ENCODE data around the gene DPP3. TPM values are rescaled to one million over a fixed set of nuclear protein-coding genes. Genes with fewer than 3 reads are reported as not detected.
"Not testable (repeated sequence)": the region's sequence is repeated elsewhere in the genome, so short reads cannot be mapped to it uniquely, and the experiment has no call there.

Gene DPP3
- total RNA-seq, 1 donor from 2014 or later: 74.5 TPM

DNA sequence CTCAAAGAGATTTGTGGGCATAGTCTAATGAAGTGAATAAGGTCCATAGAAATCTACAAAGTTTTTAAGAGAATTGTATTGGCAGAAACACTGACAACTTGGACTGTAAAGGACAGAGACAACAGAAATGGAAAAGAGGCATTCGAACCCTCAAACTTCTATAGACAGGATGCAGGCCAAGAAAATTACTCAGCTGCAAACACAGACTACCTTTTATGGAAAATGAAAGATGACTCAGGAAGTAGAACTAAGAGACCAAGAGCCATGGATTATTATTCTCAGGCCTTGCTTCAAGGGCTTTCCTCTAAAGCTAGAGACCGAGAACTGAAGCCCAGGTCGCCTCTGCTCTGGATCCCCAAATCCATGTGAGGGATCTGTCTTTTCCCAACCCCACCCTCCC lies 17.3 kb upstream of the DPP3 start:
- DNase-seq (ENCODE audit: extremely low read depth, low read depth, low spot score): no peak

DNA sequence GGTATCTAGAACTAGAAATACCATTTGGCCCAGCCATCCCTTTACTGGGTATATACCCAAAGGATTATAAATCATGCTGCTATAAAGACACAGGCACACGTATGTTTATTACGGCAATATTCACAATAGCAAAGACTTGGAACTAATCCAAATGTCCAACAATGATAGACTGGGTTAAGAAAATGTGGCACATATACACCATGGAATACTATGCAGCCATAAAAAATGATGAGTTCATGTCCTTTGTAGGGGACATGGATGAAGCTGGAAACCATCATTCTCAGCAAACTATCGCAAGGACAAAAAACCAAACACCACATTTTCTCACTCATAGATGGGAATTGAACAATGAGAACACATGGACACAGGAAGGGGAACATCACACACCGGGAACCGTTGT lies 16.1 kb upstream of the DPP3 start:
- DNase-seq (ENCODE audit: extremely low read depth, low read depth, low spot score): not testable (repeated sequence)

DNA sequence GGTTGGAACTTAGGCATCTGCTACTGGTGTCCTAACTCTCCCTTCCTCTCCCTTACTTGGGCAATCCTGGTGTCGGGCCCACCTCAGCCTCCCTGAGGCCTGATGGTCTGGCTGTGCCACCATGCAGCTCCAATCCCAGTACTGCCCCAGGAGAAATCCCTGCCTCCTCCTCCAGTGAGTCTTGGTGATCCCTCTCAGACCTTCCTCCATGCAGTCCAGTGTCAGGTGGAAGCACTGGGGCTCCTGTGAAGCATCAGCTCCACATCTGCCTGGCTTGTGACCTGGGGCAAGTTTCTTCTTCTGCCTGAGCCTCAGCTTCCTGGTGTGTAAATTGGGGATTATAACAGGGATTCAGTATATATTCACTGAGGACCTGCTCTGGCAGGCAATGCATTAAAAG lies 15.3 kb upstream of the DPP3 start:
- DNase-seq (ENCODE audit: extremely low read depth, low read depth, low spot score): no peak

DNA sequence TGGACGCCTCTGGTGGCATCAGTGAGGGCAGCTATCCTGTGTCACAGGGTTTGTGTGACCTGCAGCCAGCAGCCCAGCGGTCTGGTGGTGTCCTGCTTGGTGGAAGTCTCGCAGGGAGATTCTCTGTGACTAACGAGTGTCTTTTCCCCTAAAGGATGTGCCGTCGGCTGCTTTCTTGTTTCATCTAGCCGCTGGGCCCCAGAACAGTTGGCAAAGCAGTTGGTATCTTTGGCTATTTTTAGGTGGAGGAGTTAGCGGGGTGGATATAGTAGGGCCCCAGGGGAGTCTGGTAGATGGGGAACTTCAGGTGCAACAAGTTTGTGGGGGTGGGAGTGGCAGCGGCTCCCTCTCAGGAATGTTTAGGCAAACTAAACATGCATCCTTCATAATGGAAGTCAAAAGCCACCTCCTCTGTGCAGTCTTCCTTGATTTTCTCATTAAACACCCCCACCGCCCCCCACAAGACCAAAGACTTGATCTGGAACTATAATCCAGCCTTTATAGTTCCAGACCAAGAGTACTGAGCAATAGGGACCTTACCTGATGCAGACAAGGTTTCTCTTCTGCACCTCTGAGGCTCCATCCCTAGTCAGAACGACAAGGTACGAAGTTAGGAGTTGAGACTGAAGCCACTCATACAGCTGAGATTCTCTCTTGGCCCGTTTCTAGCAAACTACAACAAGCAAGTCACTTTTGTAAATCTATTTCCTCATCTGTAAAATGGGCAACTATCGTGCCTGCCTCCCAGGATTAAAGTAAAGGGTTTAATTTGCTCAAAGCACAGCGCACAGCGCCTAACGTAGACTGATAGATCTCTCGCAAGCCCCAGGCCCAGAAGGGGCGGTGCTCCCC lies 14.6 kb upstream of the DPP3 start:
- no peak for DNase-seq (ENCODE audit: extremely low read depth, low read depth, low spot score)

DNA sequence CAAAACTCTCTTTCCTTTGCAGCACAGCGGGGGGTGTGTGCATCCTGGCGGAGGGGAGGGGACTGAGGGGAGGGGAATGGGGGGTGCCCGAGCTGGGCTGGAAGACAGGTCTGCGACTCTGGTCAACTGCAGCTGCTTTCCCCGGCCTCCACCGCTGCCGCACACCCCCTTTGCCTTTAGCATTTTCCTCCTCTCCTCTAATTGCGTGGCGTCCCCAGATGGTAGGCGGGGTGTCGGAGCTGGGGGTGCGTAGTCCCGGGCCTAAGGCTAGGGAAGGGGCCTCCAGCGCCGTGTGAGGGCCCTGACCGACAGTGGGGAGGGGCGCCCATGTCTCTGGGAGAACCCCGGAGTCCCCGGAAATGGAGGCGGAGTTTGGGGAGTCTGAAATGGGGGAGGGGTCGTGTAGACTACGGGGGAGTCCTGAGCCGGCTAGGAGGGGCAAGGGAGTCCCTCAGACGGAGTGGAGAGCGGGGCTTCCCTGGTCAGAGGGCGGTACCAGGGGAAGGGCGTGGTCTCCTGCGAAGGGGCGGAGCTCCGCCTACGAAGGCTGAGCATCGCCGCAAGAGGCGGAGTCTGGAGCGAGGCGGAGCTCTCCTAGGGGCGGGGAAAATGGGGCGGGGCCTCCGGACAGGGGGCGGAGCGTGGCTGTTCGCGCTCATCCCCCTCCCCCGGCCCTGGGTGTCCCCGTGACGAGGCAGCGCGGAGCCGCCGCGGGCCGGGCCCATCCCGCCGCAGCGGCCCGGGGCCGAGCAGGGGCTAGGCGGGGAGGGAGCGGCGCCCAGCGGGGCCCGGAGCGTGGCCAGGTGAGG lies 13.8 kb upstream of the DPP3 start, which contains the start of gene PELI3:
TSS of gene PELI3 (plus strand) at position 681 of the 809 bp plus-strand sequence. CDS start 1,224 bp downstream, outside the sequence.
- DNase-seq (ENCODE audit: extremely low read depth, low read depth, low spot score): peak; percentile 31

DNA sequence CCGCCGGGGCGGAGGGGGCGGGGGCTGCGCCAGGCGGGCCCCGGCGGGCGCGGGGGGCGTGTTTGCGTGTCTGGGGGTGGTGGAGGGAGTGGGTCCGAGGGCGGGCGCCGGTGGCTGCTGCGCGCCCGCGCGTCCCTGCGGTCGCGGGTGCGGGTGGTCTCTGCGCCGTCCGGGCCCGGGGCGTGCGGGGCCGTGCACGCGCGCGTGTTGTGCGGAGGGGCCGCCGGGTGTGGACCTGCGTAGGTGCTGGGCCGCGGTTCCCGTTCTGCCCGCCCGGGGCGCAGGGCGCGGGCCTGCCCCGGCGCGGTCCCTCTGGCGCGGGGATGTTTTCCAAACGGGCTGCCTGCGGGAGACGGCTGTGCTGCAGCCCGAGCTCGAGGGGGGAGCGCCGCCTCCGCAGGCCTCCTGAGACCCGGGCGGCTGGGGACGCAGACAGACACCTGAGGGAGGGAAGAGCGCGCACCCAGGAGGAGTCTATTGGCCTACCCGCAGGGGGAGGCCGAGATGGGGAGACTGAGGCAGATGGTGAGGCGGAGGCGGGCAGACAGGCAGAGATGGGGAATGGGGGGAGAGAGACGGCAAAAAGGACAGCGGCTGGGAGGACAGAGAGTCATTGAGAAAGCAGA lies 13.1 kb upstream of the DPP3 start:
- no peak for DNase-seq (ENCODE audit: extremely low read depth, low read depth, low spot score)

DNA sequence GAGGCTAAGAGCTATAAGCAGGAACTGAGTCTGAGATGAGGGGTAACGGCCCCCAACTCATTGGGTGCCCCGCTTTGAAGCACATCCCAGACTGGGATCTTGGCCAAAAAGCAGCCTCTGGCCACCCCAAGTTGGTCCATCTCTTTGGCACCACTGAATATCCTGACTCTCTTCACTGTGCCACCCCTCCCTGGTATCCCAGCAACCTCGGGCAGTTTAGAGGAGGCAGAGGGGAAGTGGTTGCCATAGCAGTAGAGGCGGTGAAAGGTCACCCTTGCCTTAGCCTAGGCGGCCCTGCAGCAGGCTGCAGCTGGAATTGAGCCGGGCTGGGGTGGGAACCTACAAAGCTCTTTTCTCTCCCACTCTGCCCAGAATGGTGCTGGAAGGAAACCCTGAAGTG lies 12.5 kb upstream of the DPP3 start:
- DNase-seq (ENCODE audit: extremely low read depth, low read depth, low spot score): no peak

DNA sequence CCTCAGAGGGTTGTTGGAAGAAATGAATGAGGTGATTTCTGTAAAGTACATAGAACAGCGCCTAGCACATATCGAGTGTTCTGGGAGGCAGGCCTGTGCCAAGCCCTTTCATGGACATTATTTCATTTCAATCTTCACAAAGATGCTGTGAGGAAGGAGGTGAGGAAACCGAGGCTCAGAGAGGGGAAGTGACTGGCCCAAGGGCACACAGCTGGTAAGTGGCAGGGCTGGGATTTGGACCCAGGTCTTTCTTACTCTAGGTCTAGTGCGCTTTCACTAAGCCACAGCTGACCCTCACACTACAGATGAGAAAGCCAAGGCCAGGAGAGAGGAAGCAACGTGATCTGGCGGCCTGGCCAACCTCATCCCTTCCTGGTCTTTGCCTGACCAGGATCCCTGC lies 11.5 kb upstream of the DPP3 start:
- no peak for DNase-seq (ENCODE audit: extremely low read depth, low read depth, low spot score)

DNA sequence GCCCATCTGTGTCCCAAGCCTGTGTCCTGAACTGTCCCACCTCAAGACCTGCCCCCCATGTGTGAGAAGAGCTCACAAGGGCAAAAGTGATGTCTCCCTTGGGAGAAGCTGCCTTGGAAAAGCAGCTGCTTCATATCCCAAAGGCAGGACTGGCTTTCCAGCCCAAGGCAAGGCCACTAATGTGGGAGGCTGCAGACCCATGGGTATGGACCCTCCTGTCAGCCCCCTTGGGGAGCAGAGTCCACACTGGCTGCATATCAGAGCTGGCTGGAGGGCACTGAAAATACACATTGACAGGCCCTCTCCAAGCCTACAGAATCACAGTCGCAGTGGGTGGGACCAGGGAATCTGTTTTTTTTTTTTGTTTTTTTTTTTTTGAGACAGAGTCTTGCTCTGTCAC lies 10.8 kb upstream of the DPP3 start:
- DNase-seq (ENCODE audit: extremely low read depth, low read depth, low spot score): no peak

DNA sequence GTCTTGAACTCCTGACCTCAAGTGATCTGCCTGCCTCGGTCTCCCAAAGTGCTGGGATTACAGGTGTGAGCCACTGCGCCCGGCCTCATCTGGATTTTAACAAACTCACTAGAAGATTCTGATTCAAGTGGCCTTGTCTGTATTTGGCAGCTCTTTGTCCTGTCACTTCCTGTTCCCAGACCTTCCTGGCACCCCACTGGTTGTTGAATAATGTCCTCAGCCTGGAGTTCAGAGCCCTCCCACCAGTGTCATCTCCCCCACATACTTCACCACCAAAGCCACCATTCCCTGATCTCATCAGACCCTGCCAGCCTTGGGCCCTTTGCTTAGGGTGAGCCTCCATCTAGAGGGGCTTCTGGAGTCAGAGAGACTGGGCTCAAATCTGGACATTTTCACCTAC lies 10.2 kb upstream of the DPP3 start:
- no peak for DNase-seq (ENCODE audit: extremely low read depth, low read depth, low spot score)

DNA sequence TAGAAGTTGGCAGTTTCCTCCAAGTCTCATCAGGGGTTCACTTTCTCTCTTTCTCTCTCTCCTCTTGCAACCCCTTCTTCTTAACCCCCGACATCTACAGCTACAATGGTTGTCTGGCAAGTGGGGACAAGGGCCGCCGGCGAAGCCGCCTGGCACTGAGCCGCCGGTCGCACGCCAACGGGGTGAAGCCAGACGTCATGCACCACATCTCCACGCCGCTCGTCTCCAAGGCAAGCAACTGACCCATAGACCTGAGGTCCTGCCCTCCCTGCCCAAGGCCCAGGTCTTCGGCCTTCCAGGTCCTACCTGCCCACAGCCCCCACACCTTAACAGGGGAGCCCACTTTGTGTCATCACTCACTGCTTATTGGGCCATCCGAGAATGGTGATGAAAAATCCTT lies 9.1 kb upstream of the DPP3 start:
- no peak for DNase-seq (ENCODE audit: extremely low read depth, low read depth, low spot score)

DNA sequence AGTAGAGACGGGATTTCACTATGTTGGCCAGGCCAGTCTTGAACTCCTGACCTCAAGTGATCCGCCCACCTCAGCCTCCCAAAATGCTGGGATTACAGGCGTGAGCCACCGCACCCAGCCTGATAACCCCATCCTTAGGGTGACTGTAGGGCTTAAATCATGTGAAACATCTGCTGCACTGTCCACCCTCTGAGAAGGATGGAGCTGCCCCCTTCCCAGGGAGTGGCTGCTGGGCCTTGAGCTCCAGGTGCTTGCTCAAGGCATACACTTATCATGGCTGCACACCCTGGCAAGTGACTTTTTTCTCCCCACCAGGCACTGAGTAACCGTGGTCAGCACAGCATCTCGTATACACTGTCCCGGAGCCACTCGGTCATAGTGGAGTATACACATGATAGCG lies 8.2 kb upstream of the DPP3 start:
- no peak for DNase-seq (ENCODE audit: extremely low read depth, low read depth, low spot score)

DNA sequence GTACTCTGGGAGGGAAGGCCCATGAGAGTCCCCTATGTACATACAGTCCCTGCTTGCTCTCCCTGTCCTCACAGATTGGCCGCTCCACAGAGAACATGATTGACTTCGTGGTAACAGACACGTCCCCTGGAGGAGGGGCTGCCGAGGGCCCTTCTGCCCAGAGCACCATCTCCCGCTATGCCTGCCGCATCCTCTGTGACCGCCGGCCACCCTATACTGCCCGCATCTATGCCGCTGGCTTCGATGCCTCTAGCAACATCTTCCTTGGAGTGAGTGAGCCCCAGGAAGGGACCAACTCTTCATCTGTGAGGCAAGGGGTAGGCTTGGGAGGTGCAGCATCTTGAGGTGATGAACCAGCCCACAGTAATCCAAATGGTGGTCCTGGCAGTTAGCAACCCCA lies 7.1 kb upstream of the DPP3 start:
- no peak for DNase-seq (ENCODE audit: extremely low read depth, low read depth, low spot score)

DNA sequence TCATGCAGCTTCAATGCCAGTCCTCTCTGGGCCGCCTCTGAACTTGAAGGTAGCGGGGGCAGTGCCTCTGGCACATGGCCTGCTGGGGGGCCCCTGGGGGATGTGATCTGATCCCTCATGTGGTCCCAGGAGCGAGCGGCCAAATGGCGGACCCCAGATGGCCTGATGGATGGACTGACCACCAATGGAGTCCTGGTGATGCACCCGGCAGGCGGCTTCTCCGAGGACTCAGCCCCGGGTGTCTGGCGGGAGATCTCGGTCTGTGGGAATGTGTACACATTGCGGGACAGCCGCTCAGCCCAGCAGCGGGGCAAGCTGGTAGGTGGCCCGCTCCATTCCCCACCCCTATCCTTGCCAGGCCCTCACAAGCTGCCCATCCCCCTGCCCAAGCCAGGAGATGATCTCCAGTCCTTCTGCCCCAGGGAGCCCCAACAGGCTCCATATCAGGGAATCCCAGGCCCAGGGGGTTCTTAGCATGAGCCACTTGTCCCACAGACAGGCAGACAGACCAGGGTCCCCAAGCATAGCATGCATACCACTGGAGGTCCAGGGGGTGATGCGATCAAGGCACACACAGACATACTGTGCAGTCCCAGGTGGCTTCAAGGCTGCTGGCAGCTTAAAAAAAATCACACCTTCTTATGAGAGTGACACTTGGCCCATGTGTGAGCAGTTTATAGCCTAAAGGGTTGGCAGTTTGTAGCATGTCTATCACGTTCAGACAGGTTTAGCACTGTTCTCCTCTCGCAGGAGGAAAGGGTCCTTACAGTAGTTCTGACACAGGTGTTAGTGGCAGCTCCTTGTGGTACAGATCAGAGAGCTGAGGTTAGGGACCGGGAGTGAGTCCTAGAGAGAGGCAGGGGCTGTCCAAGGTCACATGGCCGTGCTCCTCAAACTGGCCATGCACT lies 6.4 kb upstream of the DPP3 start:
- no peak for DNase-seq (ENCODE audit: extremely low read depth, low read depth, low spot score)

DNA sequence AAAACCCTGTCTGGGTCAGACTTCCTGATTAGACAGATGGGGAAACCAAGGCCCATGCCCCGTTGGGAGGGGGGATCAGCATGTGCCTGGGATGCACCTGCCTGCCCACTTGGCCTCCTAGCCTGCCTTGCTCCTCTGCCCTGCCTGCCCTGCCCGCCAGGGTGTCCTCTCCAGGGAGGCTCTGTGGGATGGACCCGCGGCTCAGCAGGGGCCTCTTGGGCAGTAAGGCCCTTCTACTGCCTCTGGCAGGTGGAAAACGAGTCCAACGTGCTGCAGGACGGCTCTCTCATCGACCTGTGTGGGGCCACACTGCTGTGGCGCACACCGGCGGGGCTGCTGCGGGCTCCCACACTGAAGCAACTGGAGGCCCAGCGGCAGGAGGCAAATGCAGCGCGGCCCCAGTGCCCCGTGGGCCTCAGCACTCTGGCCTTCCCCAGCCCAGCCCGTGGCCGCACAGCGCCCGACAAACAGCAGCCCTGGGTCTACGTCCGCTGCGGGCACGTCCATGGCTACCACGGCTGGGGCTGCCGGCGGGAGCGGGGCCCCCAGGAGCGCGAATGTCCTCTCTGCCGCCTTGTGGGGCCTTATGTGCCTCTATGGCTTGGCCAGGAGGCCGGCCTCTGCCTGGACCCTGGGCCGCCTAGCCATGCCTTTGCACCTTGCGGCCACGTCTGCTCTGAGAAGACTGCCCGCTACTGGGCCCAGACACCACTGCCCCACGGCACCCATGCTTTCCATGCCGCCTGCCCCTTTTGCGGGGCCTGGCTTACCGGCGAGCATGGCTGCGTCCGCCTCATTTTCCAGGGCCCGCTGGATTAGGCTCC lies 4.7 kb upstream of the DPP3 start:
- DNase-seq (ENCODE audit: extremely low read depth, low read depth, low spot score): no peak

DNA sequence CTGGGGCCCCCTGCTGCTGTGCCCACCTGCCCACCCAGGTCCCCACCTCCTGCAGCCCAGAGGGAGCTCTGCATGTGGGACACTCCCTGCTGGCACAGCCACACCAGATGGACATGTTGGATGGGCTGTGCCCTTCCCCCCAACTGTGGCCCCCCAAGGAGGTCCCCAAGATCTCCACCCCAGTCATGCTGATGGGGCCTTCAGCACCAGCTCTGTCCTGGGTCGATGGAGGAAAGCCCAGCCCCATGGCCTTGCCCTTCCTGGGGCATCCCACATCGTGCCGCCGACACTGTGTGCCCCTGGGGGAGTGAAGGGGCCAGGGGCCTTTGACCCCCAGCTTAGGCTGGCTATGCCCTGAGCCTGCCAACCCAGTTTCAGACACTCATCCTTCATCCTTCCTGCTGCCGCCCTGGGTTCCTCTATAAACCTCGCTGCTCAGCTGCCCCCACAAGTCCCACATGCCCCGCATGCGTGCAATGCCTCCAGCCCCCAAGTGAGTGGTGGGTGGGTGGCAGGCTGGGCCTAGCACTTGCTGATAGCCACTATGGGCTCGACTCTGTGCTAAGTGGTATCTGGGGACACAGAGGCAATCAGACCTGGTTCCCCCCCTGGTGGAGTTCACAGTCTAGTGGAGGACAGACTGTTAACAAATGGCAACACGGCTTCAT lies 3.9 kb upstream of the DPP3 start:
- no peak for DNase-seq (ENCODE audit: extremely low read depth, low read depth, low spot score)

DNA sequence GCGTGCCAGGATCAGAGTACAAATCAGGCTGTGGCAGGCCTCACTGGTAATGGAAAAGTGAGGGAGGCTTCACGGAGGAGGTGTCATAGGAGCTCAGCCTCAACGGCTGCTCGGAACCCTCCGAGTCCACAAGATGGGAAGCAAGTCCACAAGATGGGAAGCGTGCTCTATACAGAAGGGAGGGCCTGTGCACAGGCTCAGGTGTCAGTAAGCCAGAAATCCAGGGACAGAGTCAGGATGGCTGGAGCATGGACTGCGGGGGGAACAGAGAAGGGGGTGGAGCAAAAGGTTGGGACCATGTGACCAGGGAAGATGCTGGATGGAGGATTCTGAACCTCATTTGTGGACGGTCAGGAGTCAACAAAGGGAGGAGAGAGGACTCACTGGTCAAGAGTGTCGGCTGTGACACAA lies 3.4 kb upstream of the DPP3 start:
- DNase-seq (ENCODE audit: extremely low read depth, low read depth, low spot score): no peak

DNA sequence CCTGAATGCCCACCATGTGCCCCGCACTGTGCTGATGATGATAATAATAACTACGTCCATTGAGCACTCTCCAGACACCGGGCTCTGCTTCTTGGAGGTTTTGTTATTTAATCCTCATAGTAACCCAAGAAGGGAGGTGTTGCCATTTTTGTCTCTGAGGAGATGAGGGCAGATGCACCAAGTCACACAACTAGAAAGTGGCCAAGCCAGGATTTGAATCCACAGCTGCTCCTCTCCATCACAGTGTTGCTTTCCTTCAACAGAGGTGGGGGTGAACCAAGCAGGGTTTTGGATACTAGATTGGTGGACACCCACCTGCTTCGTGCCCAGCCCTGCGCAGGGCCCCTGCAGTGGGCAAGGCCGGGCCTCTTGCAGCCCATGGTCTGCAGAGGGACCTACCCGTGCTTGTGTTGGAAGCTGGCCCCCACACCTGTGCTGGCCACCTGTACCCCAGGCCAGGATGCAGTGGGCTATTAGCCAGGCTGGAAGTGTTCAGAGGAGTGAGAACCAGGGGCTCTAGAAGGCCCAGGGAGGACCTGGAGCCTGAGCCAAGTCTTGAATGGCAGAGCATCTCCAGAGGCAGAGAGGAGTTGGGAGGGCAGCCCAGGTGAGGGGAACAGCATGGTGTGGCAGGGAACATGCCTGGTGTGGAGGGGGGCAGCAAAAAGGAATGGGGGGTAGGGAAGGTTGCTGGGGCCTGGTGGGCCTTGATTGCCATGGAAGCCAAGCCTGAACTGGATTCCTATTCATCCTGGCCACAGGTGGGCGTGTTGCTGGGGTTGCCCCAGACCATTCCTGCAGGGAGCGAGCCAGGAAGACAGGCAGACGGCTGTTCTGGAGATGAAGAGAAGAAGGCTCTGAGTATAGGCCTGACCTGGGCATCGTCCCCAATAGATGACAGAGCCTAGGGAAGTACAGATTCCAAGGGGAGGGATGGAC lies 2.7 kb upstream of the DPP3 start:
- DNase-seq (ENCODE audit: extremely low read depth, low read depth, low spot score): no peak
